Renal pelvis (tissue), 4 donors: ENCODE results near the gene SGCB. TPM values are rescaled to one million over a fixed set of nuclear protein-coding genes. Genes with fewer than 3 reads are reported as not detected.

Experiments used
- DNase-seq: peaks from one replicate; pipeline ENCODE4 v3.0.0-alpha.2; 2013
- polyA plus RNA-seq, 3 donors: library from polyadenylated mRNA; unstranded; fragments of 120-200 nt; gene quantifications; one replicate each; pipeline ENCODE4 v1.2.1, GENCODE V29; 2013; ENCODE audit not compliant: insufficient read length in 3 of 3

Gene SGCB
- polyA plus RNA-seq, 3 donors: 41.6 to 42.2 (median 42.2) TPM

- no peak for DNase-seq
Measured at GRCh38 chr4:52036886-52037530, 1.1 kb downstream of the SGCB start.

- no peak for DNase-seq
Measured at GRCh38 chr4:52035190-52035589, 2.9 kb downstream of the SGCB start.

- no peak for DNase-seq
Measured at GRCh38 chr4:52032005-52032404, 6.1 kb downstream of the SGCB start.

GRCh38 chr4:52028970-52029369 is 9.1 kb downstream of the SGCB start:
- no peak for DNase-seq

- DNase-seq: no peak
Measured at GRCh38 chr4:52019936-52020657, 18.0 kb downstream of the SGCB start, which contains the start of gene LRRC66. LRRC66 (minus strand) TSS chr4:52020363; CDS start chr4:52017613, 2,750 bp downstream.

GRCh38 chr4:52017814-52018213 is 20.3 kb downstream of the SGCB start:
- no peak for DNase-seq

GRCh38 chr4:52016981-52017380 is 21.1 kb downstream of the SGCB start:
- DNase-seq: no peak

GRCh38 chr4:52015366-52015765 is 22.7 kb downstream of the SGCB start:
- DNase-seq: no peak

GRCh38 chr4:52014903-52015302 is 23.2 kb downstream of the SGCB start:
- DNase-seq: no peak

- no peak for DNase-seq
Measured at GRCh38 chr4:52012651-52013050, 25.4 kb downstream of the SGCB start.

GRCh38 chr4:52010986-52011385 is 27.1 kb downstream of the SGCB start:
- no peak for DNase-seq

- no peak for DNase-seq
Measured at GRCh38 chr4:52006887-52007286, 31.2 kb downstream of the SGCB start.

GRCh38 chr4:52005604-52006273 is 32.4 kb downstream of the SGCB start:
- DNase-seq: no peak

GRCh38 chr4:52004414-52004813 is 33.7 kb downstream of the SGCB start:
- DNase-seq: no peak

- DNase-seq: no peak
Measured at GRCh38 chr4:52001616-52002015, 36.5 kb downstream of the SGCB start.

GRCh38 chr4:51999250-51999649 is 38.8 kb downstream of the SGCB start:
- no peak for DNase-seq

GRCh38 chr4:51998837-51999236 is 39.3 kb downstream of the SGCB start:
- no peak for DNase-seq

- DNase-seq: no peak
Measured at GRCh38 chr4:51997647-51998046, 40.5 kb downstream of the SGCB start.

GRCh38 chr4:51995647-51996220 is 42.4 kb downstream of the SGCB start:
- no peak for DNase-seq
